Subcutaneous adipose tissue (tissue), 4 donors: ENCODE results near the gene GPSM1. TPM values are rescaled to one million over a fixed set of nuclear protein-coding genes. Genes with fewer than 3 reads are reported as not detected.

Experiments
- total RNA-seq, 4 donors: library from RNA; depleted of rRNA; stranded (reverse); fragments of >200 nt; gene quantifications; one replicate each; pipeline ENCODE4 v1.1.0, GENCODE V29; 2016
- TF ChIP-seq, protein P1 (sequence below): fragments of 450-650 bp; IDR thresholded peaks from one replicate; pipeline ENCODE4 v1.5.1; 2016; ENCODE audit warnings: low read depth, mild to moderate bottlenecking, control low read depth, antibody characterized with exemption, moderate library complexity

The GPSM1 gene
- total RNA-seq, 4 donors from 2014 or later: 2.1 to 5.8 (median 4.1) TPM

DNA sequence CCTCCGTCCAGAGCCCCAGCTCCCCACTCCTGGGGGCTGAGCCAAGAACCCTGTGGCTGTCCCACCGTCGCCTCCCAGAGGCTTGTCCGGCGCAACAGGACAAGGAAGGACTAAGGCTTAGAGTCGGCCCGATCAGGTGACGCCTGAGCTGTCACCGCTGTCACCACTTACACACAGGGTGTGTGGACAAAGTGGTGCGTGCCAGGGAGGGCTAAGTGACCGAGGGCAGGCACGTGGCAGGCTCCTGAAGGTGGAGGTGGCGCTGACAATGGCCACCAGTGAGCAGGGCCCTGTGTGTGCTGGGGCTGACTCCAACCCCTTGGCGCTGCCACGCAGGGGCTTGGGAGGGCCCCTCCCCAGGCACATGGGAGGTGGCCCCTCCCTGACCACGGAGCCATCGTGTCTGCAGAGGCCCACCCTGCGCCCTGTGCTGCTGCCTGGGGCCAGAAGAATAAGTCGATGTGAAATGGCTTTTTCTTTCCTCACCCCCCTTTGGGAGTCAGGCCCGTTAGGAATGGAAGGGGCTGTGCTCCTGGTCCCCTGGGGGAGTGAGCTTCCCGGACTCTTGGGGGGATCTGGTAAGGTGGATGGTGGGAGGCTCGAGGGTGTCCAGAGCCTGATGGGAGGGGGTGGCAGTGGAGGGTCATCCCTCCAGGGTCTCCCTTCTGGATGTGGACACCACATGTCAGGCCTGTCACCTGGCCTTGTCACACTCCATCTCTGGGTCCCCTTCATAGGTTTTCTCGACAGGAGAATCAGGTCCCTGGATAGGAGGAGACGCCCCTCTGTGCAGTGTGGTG, 2.6 kb upstream of the GPSM1 start:
- TF ChIP-seq, protein P1, sequence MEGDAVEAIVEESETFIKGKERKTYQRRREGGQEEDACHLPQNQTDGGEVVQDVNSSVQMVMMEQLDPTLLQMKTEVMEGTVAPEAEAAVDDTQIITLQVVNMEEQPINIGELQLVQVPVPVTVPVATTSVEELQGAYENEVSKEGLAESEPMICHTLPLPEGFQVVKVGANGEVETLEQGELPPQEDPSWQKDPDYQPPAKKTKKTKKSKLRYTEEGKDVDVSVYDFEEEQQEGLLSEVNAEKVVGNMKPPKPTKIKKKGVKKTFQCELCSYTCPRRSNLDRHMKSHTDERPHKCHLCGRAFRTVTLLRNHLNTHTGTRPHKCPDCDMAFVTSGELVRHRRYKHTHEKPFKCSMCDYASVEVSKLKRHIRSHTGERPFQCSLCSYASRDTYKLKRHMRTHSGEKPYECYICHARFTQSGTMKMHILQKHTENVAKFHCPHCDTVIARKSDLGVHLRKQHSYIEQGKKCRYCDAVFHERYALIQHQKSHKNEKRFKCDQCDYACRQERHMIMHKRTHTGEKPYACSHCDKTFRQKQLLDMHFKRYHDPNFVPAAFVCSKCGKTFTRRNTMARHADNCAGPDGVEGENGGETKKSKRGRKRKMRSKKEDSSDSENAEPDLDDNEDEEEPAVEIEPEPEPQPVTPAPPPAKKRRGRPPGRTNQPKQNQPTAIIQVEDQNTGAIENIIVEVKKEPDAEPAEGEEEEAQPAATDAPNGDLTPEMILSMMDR: no peak

DNA sequence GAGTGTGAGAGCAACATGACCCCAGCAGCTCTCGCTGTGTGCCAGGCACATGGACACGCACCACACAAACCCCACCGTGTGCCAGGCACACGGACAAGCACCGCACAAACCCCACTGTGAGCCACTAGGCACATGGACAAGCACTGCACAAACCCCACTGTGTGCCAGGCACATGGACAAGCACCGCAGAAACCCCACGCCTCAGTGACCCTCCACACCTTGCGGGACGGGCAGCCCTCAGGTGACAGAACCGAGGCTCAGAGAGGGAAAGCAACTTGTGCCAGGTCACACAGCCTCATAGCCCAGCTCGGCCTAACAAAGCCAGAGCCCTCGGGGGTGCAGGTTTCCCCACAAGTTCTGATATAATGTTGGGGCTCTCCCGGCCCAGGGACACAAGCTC, 2.0 kb upstream of the GPSM1 start:
- TF ChIP-seq, protein P1: no peak

DNA sequence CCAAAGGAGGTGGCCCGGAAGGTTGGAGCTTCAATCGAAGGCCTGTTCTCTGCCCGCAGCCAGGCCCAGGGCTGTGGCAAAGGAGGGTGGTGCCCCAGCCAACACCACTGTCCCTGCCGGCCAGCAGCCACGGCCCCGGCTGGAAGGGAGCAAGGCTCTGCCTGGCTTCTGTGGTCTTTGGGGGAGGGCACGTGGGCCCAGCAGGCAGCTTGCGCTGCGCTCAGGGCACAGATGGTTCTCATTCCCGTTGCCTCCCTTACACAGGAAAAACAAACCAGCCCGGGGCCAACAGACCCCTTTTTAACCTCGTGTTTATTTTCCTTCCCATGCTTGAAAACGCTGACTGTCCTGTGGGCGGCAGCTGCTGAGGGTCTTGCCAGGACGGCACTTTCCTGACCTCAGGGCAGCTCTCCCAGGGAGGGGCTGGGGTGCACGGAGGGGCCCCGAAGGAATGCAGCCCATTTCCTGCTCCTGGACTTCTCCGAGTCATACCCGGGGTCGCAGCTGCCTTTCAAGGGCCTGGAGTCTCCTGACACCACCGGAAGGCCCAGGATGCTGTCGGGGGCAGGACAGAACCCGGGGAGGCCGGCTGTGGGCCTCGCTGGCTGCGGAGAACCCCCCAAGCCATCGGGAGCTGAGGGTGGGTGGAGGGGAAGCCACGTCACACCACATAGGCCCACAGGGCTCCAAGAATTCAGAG, 1.1 kb upstream of the GPSM1 start:
- TF ChIP-seq, protein P1: no peak

DNA sequence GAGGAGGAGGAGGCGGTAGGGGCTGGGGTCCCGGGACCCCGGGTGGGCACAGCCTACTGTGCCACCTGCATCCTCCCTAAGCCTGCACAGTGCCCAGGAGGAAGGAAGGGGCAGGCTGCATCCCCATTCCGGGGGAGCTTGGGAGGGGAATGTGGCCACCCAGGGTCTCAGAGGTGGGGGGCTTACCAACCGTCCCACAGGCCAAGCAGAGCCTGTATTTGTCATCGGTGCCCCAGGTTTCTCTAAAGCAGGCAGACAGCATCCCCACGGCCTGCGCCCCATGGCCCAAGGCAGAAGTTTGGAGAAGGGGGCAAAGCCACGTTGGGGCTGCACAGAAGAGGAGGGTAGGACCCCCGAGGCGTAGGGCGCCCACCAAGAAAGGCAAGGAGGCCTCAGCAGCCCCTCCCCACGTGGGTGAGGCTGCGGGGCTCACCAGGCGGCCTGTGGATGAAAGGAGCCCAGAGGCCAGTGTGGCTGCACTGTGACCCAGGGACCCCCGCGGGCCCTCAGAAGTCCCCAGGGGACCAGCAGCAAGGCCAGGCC, 507 bp upstream of the GPSM1 start:
- TF ChIP-seq, protein P1: no peak

DNA sequence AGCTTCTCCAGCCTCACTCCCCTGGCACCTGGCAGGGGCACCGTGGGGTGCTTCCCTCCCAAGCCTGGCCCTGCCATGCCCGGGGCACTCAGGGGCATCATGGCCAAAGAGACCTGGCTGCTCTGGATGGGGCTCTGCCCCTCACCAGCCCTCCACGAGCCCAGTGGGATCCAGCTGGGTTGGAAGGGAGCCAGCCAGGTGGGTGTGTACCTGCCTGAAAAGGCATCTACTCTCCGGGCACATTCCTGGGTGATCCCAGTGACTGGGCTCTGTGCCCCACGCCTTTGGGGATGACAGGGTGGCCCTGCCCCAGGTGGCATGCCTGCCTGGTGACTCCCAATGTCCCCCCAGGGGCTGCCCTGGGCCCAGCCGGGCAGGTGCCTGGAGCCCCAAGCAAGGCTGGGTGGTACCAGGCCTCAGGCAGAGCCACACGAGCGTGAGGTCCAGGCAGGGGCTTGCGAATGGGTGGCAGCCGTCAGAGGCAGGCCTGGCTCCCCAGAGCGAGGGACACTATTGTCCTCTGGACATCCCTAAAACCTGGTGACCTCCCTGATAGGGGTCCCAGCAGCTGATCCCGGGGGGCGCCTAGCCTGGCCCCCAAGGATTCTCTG, 777 bp downstream of the GPSM1 start:
- TF ChIP-seq, protein P1: no peak

DNA sequence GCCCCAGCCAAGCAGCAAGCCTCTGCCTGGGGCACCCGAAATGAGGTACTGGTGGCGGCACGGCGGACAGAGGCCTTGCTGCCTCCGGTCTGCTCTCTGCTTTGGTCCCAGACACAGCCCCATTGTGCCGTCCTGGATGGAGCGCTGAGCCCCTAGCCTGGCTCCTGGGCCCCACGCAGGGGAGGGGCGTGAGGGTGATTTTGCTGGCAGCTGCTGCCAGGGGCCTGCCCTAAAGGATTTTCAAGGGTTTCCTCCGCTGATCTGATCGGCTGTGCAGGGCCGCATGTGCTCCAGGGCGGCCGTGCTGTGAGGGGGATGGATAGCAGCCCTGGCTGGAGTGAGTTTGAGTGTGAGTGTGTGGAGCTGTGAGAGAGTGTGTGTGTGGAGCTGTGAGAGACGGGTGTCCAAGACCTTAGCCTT, 1.3 kb downstream of the GPSM1 start:
- TF ChIP-seq, protein P1: no peak

DNA sequence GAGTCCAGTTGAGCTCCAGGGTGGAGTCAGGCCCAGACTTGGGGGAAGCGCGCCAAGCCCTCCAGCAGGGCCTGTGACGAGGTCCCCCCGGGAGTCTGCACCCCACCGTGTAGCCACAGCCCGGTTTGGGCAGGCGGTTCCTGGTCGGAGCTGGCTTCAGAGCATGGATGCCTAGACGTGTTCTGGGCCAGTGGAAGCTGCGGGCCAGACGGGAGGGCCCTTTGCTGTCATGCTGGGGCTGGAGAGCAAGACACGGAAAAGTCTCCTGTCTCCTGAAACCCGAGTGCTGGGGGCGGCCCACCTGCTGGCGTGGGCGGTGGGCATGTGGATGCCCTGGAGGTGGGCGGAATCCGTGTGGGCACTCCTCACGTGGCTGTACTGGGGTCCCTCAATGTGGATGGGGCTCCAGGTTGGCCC, 1.9 kb downstream of the GPSM1 start:
- TF ChIP-seq, protein P1: no peak
